Neural cell (in vitro differentiated cells): ENCODE results near the gene CHD6. TPM values are rescaled to one million over a fixed set of nuclear protein-coding genes. Genes with fewer than 3 reads are reported as not detected.

Experiments used
- H2AFZ ChIP-seq: fragments of 200-600, 300-800 bp; sonication (generic), shearing (Covaris generic); 2 replicates; pipeline ENCODE4 v1.6.0; 2014; ENCODE audit warnings: low read depth, mild to moderate bottlenecking, antibody characterized with exemption, low read length, moderate library complexity
- H3F3A ChIP-seq: fragments of 200-600 bp; shearing (Covaris generic); 2 replicates; pipeline ENCODE4 v1.6.1; 2016; ENCODE audit warnings: mild to moderate bottlenecking, moderate library complexity, mixed read lengths, antibody characterized with exemption, low read length; ENCODE audit not compliant: insufficient read depth, poor library complexity, severe bottlenecking
- H3K27ac ChIP-seq: fragments of 200-600, 300-800 bp; sonication (generic), shearing (Covaris generic); 2 replicates; pipeline ENCODE4 v1.5.1; 2014; ENCODE audit warnings: mild to moderate bottlenecking, low read length, moderate library complexity
- H3K27me3 ChIP-seq: fragments of 300-800, 200-600 bp; sonication (generic), shearing (Covaris generic); 2 replicates; pipeline ENCODE4 v1.6.0; 2014; ENCODE audit warnings: mild to moderate bottlenecking, low read depth, low read length, moderate library complexity; ENCODE audit not compliant: insufficient read depth
- H3K36me3 ChIP-seq: fragments of 300-800, 200-600 bp; sonication (generic), shearing (Covaris generic); 2 replicates; pipeline ENCODE4 v1.5.1; 2014; ENCODE audit warnings: mild to moderate bottlenecking, antibody characterized with exemption, low read length, moderate library complexity; ENCODE audit not compliant: insufficient read depth
- H3K4me2 ChIP-seq: fragments of 300-800, 200-600 bp; sonication (generic), shearing (Covaris generic); 2 replicates; pipeline ENCODE4 v1.6.0; 2014; ENCODE audit warnings: mild to moderate bottlenecking, low read length
- H3K4me3 ChIP-seq: fragments of 300-800, 200-600 bp; sonication (generic), shearing (Covaris generic); 2 replicates; pipeline ENCODE4 v1.5.1; 2014; ENCODE audit warnings: mild to moderate bottlenecking, low read length, moderate library complexity
- H3K79me2 ChIP-seq: fragments of 200-600 bp; shearing (Covaris generic); replicated peaks from 2 replicates; pipeline ENCODE4 v1.6.0; 2014; ENCODE audit warnings: mild to moderate bottlenecking, low read length, moderate library complexity; ENCODE audit not compliant: insufficient read depth
- H3K9ac ChIP-seq: fragments of 300-800, 200-600 bp; sonication (generic), shearing (Covaris generic); 2 replicates; pipeline ENCODE4 v1.6.1; 2016; ENCODE audit warnings: mild to moderate bottlenecking, low read length, mixed read lengths
- H3K9me2 ChIP-seq: fragments of 200-600 bp; shearing (Covaris generic); 2 replicates; pipeline ENCODE4 v1.6.1; 2016; ENCODE audit warnings: mild to moderate bottlenecking, low read length, mixed read lengths; ENCODE audit not compliant: insufficient read depth
- H3K9me3 ChIP-seq: fragments of 200-600, 300-800 bp; sonication (generic), shearing (Covaris generic); 2 replicates; pipeline ENCODE4 v1.6.1; 2016; ENCODE audit warnings: mild to moderate bottlenecking, mixed run types, low read length, moderate library complexity, mixed read lengths
- H4K20me1 ChIP-seq: fragments of 200-600 bp; shearing (Covaris generic); 2 replicates; pipeline ENCODE4 v1.6.1; 2016; ENCODE audit warnings: mild to moderate bottlenecking, mixed run types; ENCODE audit not compliant: insufficient read depth
- CTCF ChIP-seq: fragments of 450-650 bp; IDR thresholded peaks from 2 replicates; pipeline ENCODE4 v1.5.1; 2014; ENCODE audit warnings: antibody characterized with exemption, mild to moderate bottlenecking, moderate library complexity; ENCODE audit not compliant: poor library complexity, severe bottlenecking
- EP300 ChIP-seq: fragments of 450-650 bp; conservative IDR thresholded peaks from 2 replicates; pipeline ENCODE4 v1.6.1; 2014; ENCODE audit warnings: antibody characterized with exemption, mild to moderate bottlenecking, moderate library complexity; ENCODE audit not compliant: poor library complexity, severe bottlenecking
- EZH2 ChIP-seq: fragments of 200-600, 300-800 bp; shearing (Covaris generic), sonication (generic); IDR thresholded peaks from 2 replicates; pipeline ENCODE4 v1.6.1; 2014; ENCODE audit warnings: antibody characterized with exemption, low read length, borderline replicate concordance, mild to moderate bottlenecking; ENCODE audit not compliant: insufficient read depth, poor library complexity, severe bottlenecking
- MXI1 ChIP-seq: fragments of 450-650 bp; conservative IDR thresholded peaks from 2 replicates; pipeline ENCODE4 v1.6.1; 2014; ENCODE audit warnings: antibody characterized with exemption, mild to moderate bottlenecking; ENCODE audit not compliant: poor library complexity, severe bottlenecking
- POLR2AphosphoS5 ChIP-seq: IDR thresholded peaks from 2 replicates; pipeline ENCODE4 v1.6.1; 2012
- RAD21 ChIP-seq: fragments of 450-650 bp; conservative IDR thresholded peaks from 2 replicates; pipeline ENCODE4 v1.6.1; 2014; ENCODE audit warnings: antibody characterized with exemption, mild to moderate bottlenecking, moderate library complexity
- SMC3 ChIP-seq: fragments of 450-650 bp; conservative IDR thresholded peaks from 2 replicates; pipeline ENCODE4 v1.6.1; 2014; ENCODE audit warnings: antibody characterized with exemption, mild to moderate bottlenecking, moderate library complexity; ENCODE audit not compliant: poor library complexity
- TAF1 ChIP-seq: IDR thresholded peaks from 2 replicates; pipeline ENCODE4 v1.6.1; 2012; ENCODE audit warnings: low read depth
- polyA plus RNA-seq: library from polyadenylated mRNA; depleted of rRNA; stranded (reverse); fragments of >200 nt; gene quantifications from 2 replicates; pipeline ENCODE4 v1.2.3, GENCODE V29; 2014
- TF ChIP-seq, protein P1 (sequence below): IDR thresholded peaks from 2 replicates; pipeline ENCODE4 v1.6.1; 2012; ENCODE audit warnings: borderline replicate concordance

The CHD6 gene
- polyA plus RNA-seq, 1 donor from 2014 or later: 22.9 TPM

- Histone ChIP-seq H3K27ac (no peak overlapping the region), H3K36me3 (no peaks in the 10 kb centered on the region), H3K9me2 (no peaks in the 10 kb centered on the region), H3K4me2 (no peak overlapping the region), H3K4me3 (no peak overlapping the region), H3K9me3 (no peaks in the 10 kb centered on the region), H2AFZ (no peak overlapping the region), H3K9ac (no peak overlapping the region), H4K20me1 (no peaks in the 10 kb centered on the region), H3K27me3 (peaks cover 34% of the 10 kb centered on the region), H3F3A (no peaks in the 10 kb centered on the region), H3K79me2 (no peaks in the 10 kb centered on the region)
- TF ChIP-seq POLR2AphosphoS5 (no peak), SMC3 (no peak), EP300 (no peak), MXI1 (no peak), CTCF (no peak), EZH2 (no peak), RAD21 (no peak), TAF1 (no peak)
- TF ChIP-seq, protein P1, sequence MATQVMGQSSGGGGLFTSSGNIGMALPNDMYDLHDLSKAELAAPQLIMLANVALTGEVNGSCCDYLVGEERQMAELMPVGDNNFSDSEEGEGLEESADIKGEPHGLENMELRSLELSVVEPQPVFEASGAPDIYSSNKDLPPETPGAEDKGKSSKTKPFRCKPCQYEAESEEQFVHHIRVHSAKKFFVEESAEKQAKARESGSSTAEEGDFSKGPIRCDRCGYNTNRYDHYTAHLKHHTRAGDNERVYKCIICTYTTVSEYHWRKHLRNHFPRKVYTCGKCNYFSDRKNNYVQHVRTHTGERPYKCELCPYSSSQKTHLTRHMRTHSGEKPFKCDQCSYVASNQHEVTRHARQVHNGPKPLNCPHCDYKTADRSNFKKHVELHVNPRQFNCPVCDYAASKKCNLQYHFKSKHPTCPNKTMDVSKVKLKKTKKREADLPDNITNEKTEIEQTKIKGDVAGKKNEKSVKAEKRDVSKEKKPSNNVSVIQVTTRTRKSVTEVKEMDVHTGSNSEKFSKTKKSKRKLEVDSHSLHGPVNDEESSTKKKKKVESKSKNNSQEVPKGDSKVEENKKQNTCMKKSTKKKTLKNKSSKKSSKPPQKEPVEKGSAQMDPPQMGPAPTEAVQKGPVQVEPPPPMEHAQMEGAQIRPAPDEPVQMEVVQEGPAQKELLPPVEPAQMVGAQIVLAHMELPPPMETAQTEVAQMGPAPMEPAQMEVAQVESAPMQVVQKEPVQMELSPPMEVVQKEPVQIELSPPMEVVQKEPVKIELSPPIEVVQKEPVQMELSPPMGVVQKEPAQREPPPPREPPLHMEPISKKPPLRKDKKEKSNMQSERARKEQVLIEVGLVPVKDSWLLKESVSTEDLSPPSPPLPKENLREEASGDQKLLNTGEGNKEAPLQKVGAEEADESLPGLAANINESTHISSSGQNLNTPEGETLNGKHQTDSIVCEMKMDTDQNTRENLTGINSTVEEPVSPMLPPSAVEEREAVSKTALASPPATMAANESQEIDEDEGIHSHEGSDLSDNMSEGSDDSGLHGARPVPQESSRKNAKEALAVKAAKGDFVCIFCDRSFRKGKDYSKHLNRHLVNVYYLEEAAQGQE: no peak
Observed at GRCh38 chr20:41367393-41367695, 250.8 kb downstream of the CHD6 start.

GRCh38 chr20:41366546-41367392 is 251.4 kb downstream of the CHD6 start, which contains the start of gene EMILIN3:
Gene EMILIN3 (minus strand): TSS chr20:41366818. CDS start chr20:41366634, 184 bp downstream.
- no peaks in the 10 kb centered on the region for H4K20me1 ChIP-seq
- H3K9me2 ChIP-seq: no peaks in the 10 kb centered on the region
- peak within 1 kb of the TSS; percentile 23 for H3K9ac ChIP-seq
- TF ChIP-seq RAD21: no peak
- no peak for TF ChIP-seq TAF1
- no peak for TF ChIP-seq SMC3
- TF ChIP-seq MXI1: no peak
- TF ChIP-seq EP300: no peak
- TF ChIP-seq CTCF: no peak
- TF ChIP-seq, protein P1: no peak
- no peak for TF ChIP-seq POLR2AphosphoS5
- no peak for TF ChIP-seq EZH2
- H3K4me2 ChIP-seq: no peak within 1 kb of the TSS
- no peak within 1 kb of the TSS for H3K27ac ChIP-seq
- peaks cover 34% of the 10 kb centered on the region for H3K27me3 ChIP-seq
- H2AFZ ChIP-seq: no peak within 1 kb of the TSS
- peak within 1 kb of the TSS; percentile 55 for H3K4me3 ChIP-seq
- no peaks in the 10 kb centered on the region for H3K9me3 ChIP-seq
- no peaks in the 10 kb centered on the region for H3F3A ChIP-seq
- H3K36me3 ChIP-seq: no peaks in the 10 kb centered on the region
- H3K79me2 ChIP-seq: no peaks in the 10 kb centered on the region
